ENCODE data around the gene PDIA5.

Gene PDIA5

DNA sequence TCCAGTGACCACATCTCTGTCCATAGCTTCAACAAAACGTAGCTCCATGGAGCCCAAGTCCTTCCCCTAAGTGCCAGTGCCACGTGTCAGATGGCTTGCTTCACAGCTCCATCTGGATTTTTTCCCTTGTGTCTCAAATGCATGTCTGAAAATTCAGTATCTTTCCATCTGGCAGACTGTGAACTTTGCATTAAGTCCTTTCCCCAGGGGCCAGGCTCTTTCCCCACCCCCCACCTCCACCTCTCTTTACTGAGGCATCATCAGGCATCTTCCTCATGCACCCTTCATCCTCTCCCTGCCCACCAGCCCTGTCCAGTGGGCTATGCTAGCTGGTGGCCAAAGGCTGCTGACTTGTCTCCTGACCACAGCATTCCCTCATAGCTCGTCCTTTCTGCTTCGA is 53.7 kb downstream of the PDIA5 start:
- TF ChIP-seq CTCF (IDR thresholded peaks at IDR 0.05; ENCODE audit: low read depth, low read length), result no peak
- DNase-seq (ENCODE audit: extremely low read depth, low read depth), result no peak

- no peak for DNase-seq (ENCODE audit: extremely low read depth, low read depth)
- no peak for TF ChIP-seq CTCF (IDR thresholded peaks at IDR 0.05; ENCODE audit: low read depth, low read length)
Measured at GRCh38 chr3:123122057-123122456, 55.2 kb downstream of the PDIA5 start.

- TF ChIP-seq CTCF (IDR thresholded peaks at IDR 0.05; ENCODE audit: low read depth, low read length), result no peak
- no peak for DNase-seq (ENCODE audit: extremely low read depth, low read depth)
Measured at GRCh38 chr3:123122525-123123315, 55.9 kb downstream of the PDIA5 start.

GRCh38 chr3:123123716-123124616 is 57.1 kb downstream of the PDIA5 start:
- no peak for TF ChIP-seq CTCF (IDR thresholded peaks at IDR 0.05; ENCODE audit: low read depth, low read length)
- DNase-seq (ENCODE audit: extremely low read depth, low read depth), result no peak

- no peak for DNase-seq (ENCODE audit: extremely low read depth, low read depth)
- TF ChIP-seq CTCF (IDR thresholded peaks at IDR 0.05; ENCODE audit: low read depth, low read length), result no peak
Measured at GRCh38 chr3:123124971-123125370, 58.1 kb downstream of the PDIA5 start.

- no peak for DNase-seq (ENCODE audit: extremely low read depth, low read depth)
- no peak for TF ChIP-seq CTCF (IDR thresholded peaks at IDR 0.05; ENCODE audit: low read depth, low read length)
Measured at GRCh38 chr3:123126031-123126430, 59.2 kb downstream of the PDIA5 start.

GRCh38 chr3:123126653-123127052 is 59.8 kb downstream of the PDIA5 start:
- DNase-seq (ENCODE audit: extremely low read depth, low read depth), result no peak
- no peak for TF ChIP-seq CTCF (IDR thresholded peaks at IDR 0.05; ENCODE audit: low read depth, low read length)
